ENCODE data around the gene VCP. TPM values are rescaled to one million over a fixed set of nuclear protein-coding genes. Genes with fewer than 3 reads are reported as not detected.
A peak's percentile ranks its signal among the peaks of the same experiment; 100 is the strongest.

VCP gene
- total RNA-seq, 4 donors from 2014 or later = 57.6 to 252 (median 174) TPM

DNA sequence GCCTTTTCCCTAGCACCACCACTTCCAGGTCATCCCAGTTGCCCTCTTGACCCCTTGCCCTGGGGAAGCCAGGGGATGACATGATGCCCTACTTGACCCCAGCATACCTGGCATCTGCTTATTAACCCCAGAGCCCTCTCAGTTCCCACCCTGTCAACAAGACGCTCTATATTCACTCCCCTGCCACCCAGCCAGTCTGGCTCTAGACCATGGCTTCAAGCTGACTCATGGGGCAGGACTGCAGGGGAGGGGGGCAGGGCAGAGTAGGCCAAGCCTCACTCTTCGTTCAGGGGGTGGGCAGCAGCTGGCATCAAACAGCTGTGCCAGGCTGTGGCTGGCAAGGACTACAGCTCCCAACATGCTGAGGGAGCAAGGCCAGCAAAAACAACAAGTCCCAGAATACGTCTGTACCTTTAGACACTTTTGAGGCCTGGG, 37.9 kb upstream of the VCP start:
- TF ChIP-seq, protein P1, sequence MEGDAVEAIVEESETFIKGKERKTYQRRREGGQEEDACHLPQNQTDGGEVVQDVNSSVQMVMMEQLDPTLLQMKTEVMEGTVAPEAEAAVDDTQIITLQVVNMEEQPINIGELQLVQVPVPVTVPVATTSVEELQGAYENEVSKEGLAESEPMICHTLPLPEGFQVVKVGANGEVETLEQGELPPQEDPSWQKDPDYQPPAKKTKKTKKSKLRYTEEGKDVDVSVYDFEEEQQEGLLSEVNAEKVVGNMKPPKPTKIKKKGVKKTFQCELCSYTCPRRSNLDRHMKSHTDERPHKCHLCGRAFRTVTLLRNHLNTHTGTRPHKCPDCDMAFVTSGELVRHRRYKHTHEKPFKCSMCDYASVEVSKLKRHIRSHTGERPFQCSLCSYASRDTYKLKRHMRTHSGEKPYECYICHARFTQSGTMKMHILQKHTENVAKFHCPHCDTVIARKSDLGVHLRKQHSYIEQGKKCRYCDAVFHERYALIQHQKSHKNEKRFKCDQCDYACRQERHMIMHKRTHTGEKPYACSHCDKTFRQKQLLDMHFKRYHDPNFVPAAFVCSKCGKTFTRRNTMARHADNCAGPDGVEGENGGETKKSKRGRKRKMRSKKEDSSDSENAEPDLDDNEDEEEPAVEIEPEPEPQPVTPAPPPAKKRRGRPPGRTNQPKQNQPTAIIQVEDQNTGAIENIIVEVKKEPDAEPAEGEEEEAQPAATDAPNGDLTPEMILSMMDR (IDR thresholded peaks at IDR 0.05) = no peak
- TF ChIP-seq POLR2A (IDR thresholded peaks at IDR 0.05) = no peak
- H3K4me1 ChIP-seq = peaks cover 0 to 10% of the 10 kb centered on the region in 2 donors
- no peak for DNase-seq
- peak overlapping the region; percentile 85 to 89 for H3K27ac ChIP-seq
- no peaks in the 10 kb centered on the region for H3K36me3 ChIP-seq
- H3K27me3 ChIP-seq = no peaks in the 10 kb centered on the region
- H3K9me3 ChIP-seq = no peaks in the 10 kb centered on the region
- intact Hi-C loops (cut with DNase I; ENCODE audit: low total_unique reads) = loop anchor here (10.0 kb wide), 1 partner anchor 704 kb away; the partner anchor contains the start of genes HINT2 and SPAG8
- H3K4me3 ChIP-seq = peak overlapping the region in 1 of 2 donors; percentile 61

- H3K27me3 ChIP-seq = no peaks in the 10 kb centered on the region
- TF ChIP-seq, protein P1 (IDR thresholded peaks at IDR 0.05) = no peak
- no peak for TF ChIP-seq POLR2A (IDR thresholded peaks at IDR 0.05)
- no peak overlapping the region for H3K4me3 ChIP-seq
- no peak overlapping the region for H3K27ac ChIP-seq
- intact Hi-C loops (cut with DNase I; ENCODE audit: low total_unique reads) = no loop called here
- H3K36me3 ChIP-seq = no peaks in the 10 kb centered on the region
- peaks cover 0 to 10% of the 10 kb centered on the region in 2 donors for H3K4me1 ChIP-seq
- no peak for DNase-seq
- no peaks in the 10 kb centered on the region for H3K9me3 ChIP-seq
These were observed 36.6 kb upstream of the VCP start for GRCh38 chr9:35108946-35109575.

DNA sequence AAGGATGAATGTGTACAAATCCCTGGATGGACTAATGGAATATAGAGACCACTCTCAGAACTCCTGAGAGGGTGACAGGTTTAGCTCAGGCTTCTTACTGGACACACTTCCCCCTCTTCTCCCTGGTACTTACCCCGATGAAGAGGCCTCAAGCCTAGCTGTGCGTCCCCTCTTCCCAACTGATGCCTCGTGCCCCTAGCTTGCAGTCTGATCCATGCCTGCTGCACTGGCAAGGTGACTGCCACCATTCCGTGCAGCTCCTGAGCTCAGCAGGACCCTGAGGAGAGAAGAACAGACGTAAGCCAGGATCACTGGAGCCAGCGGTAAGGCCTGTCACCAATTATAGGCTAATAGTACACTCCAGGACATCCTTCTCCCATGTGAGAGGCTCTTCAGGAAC, 36.0 kb upstream of the VCP start:
- Histone ChIP-seq H3K27me3 (no peaks in the 10 kb centered on the region), H3K27ac (no peak overlapping the region), H3K9me3 (no peaks in the 10 kb centered on the region), H3K36me3 (no peaks in the 10 kb centered on the region), H3K4me3 (no peak overlapping the region), H3K4me1 (peaks cover 0 to 10% of the 10 kb centered on the region in 2 donors)
- no peak for TF ChIP-seq POLR2A (IDR thresholded peaks at IDR 0.05)
- TF ChIP-seq, protein P1 (IDR thresholded peaks at IDR 0.05) = no peak
- intact Hi-C loops (cut with DNase I; ENCODE audit: low total_unique reads) = no loop called here
- DNase-seq = no peak

- Histone ChIP-seq H3K4me1 (peaks cover 0 to 10% of the 10 kb centered on the region in 2 donors), H3K36me3 (no peaks in the 10 kb centered on the region), H3K27me3 (no peaks in the 10 kb centered on the region), H3K4me3 (no peak overlapping the region), H3K27ac (no peak overlapping the region), H3K9me3 (no peaks in the 10 kb centered on the region)
- DNase-seq = no peak
- intact Hi-C loops (cut with DNase I; ENCODE audit: low total_unique reads) = no loop called here
- TF ChIP-seq, protein P1 (IDR thresholded peaks at IDR 0.05) = no peak
These were observed 35.2 kb upstream of the VCP start for GRCh38 chr9:35107297-35108290.

GRCh38 chr9:35106343-35106730, 33.9 kb upstream of the VCP start:
- TF ChIP-seq POLR2A (IDR thresholded peaks at IDR 0.05) = no peak
- TF ChIP-seq, protein P1 (IDR thresholded peaks at IDR 0.05) = no peak
- peaks cover 0 to 10% of the 10 kb centered on the region in 2 donors for H3K4me1 ChIP-seq
- DNase-seq = no peak
- intact Hi-C loops (cut with DNase I; ENCODE audit: low total_unique reads) = no loop called here
- H3K27ac ChIP-seq = no peak overlapping the region
- H3K27me3 ChIP-seq = no peaks in the 10 kb centered on the region
- H3K9me3 ChIP-seq = no peaks in the 10 kb centered on the region
- no peaks in the 10 kb centered on the region for H3K36me3 ChIP-seq
- H3K4me3 ChIP-seq = no peak overlapping the region
